ENCODE data around the gene LITAF.

- TF ChIP-seq NR3C1 (CRISPR knock-in tag; conservative IDR thresholded peaks at IDR 0.05; ENCODE audit: low read depth) (no peak), ZNF317 (CRISPR knock-in tag; IDR thresholded peaks at IDR 0.05; ENCODE audit: borderline replicate concordance, low read depth) (no peak), CTCF (IDR thresholded peaks at IDR 0.05) (no peak), JUN (CRISPR knock-in tag; IDR thresholded peaks at IDR 0.05) (no peak), MAX (CRISPR knock-in tag; IDR thresholded peaks at IDR 0.05) (no peak), ATF2 (CRISPR knock-in tag; IDR thresholded peaks at IDR 0.05; ENCODE audit: borderline replicate concordance, low read depth) (no peak), NR2C2 (CRISPR knock-in tag; IDR thresholded peaks at IDR 0.05) (no peak), HMGXB4 (CRISPR knock-in tag; IDR thresholded peaks at IDR 0.05) (no peak), ATF1 (CRISPR knock-in tag; IDR thresholded peaks at IDR 0.05) (no peak), ZNF416 (CRISPR knock-in tag; IDR thresholded peaks at IDR 0.05) (no peak), USF2 (CRISPR knock-in tag; IDR thresholded peaks at IDR 0.05) (no peak), MYBL2 (CRISPR knock-in tag; IDR thresholded peaks at IDR 0.05) (no peak)
Measured at GRCh38 chr16:11566398-11566797, 20.3 kb downstream of the LITAF start.
